GM19043 (cell line): ENCODE measurements around the gene WWC2.

Experiments used
- ATAC-seq: cut with Tn5 transposase; IDR thresholded peaks from one replicate; pipeline ENCODE4 v1.9.1; 2021; ENCODE audit warnings: low read depth; ENCODE audit not compliant: unreplicated experiment

WWC2 gene

GRCh38 chr4:183344523-183345255, 245.6 kb downstream of the WWC2 start:
- ATAC-seq: no peak

GRCh38 chr4:183345261-183345660, 246.2 kb downstream of the WWC2 start:
- ATAC-seq: no peak

- no peak for ATAC-seq
Observed at GRCh38 chr4:183347146-183347545, 248.1 kb downstream of the WWC2 start.

- ATAC-seq: no peak
Observed at GRCh38 chr4:183347566-183347965, 248.5 kb downstream of the WWC2 start.

GRCh38 chr4:183348136-183348535, 249.1 kb downstream of the WWC2 start:
- no peak for ATAC-seq

GRCh38 chr4:183348706-183349659, 249.9 kb downstream of the WWC2 start:
- ATAC-seq: no peak

- no peak for ATAC-seq
Observed at GRCh38 chr4:183349673-183350072, 250.6 kb downstream of the WWC2 start.

GRCh38 chr4:183350317-183351071, 251.4 kb downstream of the WWC2 start:
- ATAC-seq: no peak

GRCh38 chr4:183352546-183352945, 253.5 kb downstream of the WWC2 start:
- no peak for ATAC-seq

GRCh38 chr4:183353557-183353956, 254.5 kb downstream of the WWC2 start:
- no peak for ATAC-seq

- no peak for ATAC-seq
Observed at GRCh38 chr4:183354219-183354618, 255.2 kb downstream of the WWC2 start.

GRCh38 chr4:183355405-183355804, 256.3 kb downstream of the WWC2 start:
- no peak for ATAC-seq

- no peak for ATAC-seq
Observed at GRCh38 chr4:183356173-183356830, 257.2 kb downstream of the WWC2 start.

GRCh38 chr4:183356931-183357675, 258.0 kb downstream of the WWC2 start:
- ATAC-seq: no peak

GRCh38 chr4:183358215-183358755, 259.2 kb downstream of the WWC2 start:
- ATAC-seq: no peak

- ATAC-seq: no peak
Observed at GRCh38 chr4:183360161-183360919, 261.3 kb downstream of the WWC2 start.

- no peak for ATAC-seq
Observed at GRCh38 chr4:183362036-183362435, 263.0 kb downstream of the WWC2 start.

GRCh38 chr4:183362916-183363542, 264.0 kb downstream of the WWC2 start:
- no peak for ATAC-seq
